Esophagus squamous epithelium (tissue), 4 donors: ENCODE measurements around the gene APBB1IP.

ENCODE experiments used
- POLR2A ChIP-seq, 4 donors: fragments of 450-650 bp; IDR thresholded peaks; one replicate each; pipeline ENCODE4 v1.6.1; 2017; ENCODE audit warnings: antibody characterized with exemption in 4 of 4, mild to moderate bottlenecking in 4 of 4, moderate library complexity in 3 of 4
- TF ChIP-seq, protein P1 (sequence below), 6 experiments: fragments of 450-650 bp in 4 of 6; fragments of 200-600 bp in 2 of 6; sonication (generic) in 2 of 6; IDR thresholded peaks; one replicate each; pipeline ENCODE4 v1.5.1; 2016 to 2019; ENCODE audit warnings: antibody characterized with exemption in 6 of 6, mild to moderate bottlenecking in 4 of 6, moderate library complexity in 4 of 6

DNA sequence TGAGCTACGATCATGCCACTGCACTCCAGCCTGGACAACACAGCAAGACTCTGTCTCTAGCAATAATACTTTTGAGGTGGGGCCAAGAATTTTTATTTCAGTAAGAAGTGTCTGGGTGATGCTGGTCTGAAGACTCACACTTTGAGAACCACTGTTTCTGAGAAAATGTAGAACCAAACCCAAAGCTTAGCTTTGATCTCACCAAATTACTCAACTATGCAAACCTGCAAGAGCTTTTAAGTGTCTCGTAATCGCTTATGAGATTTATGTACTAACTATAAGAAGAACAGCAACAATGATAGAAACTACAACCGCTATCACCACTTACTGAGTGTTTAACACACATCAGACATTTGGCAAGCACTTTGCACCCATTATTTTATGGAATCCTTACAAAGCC lies 29.5 kb downstream of the APBB1IP start:
- no peak for TF ChIP-seq POLR2A (IDR thresholded peaks at IDR 0.05)
- TF ChIP-seq, protein P1, sequence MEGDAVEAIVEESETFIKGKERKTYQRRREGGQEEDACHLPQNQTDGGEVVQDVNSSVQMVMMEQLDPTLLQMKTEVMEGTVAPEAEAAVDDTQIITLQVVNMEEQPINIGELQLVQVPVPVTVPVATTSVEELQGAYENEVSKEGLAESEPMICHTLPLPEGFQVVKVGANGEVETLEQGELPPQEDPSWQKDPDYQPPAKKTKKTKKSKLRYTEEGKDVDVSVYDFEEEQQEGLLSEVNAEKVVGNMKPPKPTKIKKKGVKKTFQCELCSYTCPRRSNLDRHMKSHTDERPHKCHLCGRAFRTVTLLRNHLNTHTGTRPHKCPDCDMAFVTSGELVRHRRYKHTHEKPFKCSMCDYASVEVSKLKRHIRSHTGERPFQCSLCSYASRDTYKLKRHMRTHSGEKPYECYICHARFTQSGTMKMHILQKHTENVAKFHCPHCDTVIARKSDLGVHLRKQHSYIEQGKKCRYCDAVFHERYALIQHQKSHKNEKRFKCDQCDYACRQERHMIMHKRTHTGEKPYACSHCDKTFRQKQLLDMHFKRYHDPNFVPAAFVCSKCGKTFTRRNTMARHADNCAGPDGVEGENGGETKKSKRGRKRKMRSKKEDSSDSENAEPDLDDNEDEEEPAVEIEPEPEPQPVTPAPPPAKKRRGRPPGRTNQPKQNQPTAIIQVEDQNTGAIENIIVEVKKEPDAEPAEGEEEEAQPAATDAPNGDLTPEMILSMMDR (IDR thresholded peaks at IDR 0.05), result no peak
